ENCODE measurements around the gene CAB39. TPM values are rescaled to one million over a fixed set of nuclear protein-coding genes. Genes with fewer than 3 reads are reported as not detected.

The CAB39 gene
- total RNA-seq, 4 donors from 2014 or later, result 61.2 to 110 (median 90.3) TPM

GRCh38 chr2:230866756-230867523 lies 154.3 kb downstream of the CAB39 start:
- DNase-seq (ENCODE audit: low spot score) (no peak), ATAC-seq (ENCODE audit: low FRiP score) (no peak)
- no peak for TF ChIP-seq CTCF (IDR thresholded peaks at IDR 0.05)

- ATAC-seq (ENCODE audit: low FRiP score), result no peak
- DNase-seq (ENCODE audit: low spot score), result no peak
- TF ChIP-seq CTCF (IDR thresholded peaks at IDR 0.05), result no peak
Observed at GRCh38 chr2:230868161-230868946, 155.7 kb downstream of the CAB39 start.

- ATAC-seq (ENCODE audit: low FRiP score), result no peak
- TF ChIP-seq CTCF (IDR thresholded peaks at IDR 0.05), result no peak
- no peak for DNase-seq (ENCODE audit: low spot score)
Observed at GRCh38 chr2:230868947-230869913, 156.6 kb downstream of the CAB39 start.

- ATAC-seq (ENCODE audit: low FRiP score) (no peak), DNase-seq (ENCODE audit: low spot score) (no peak)
- no peak for TF ChIP-seq CTCF (IDR thresholded peaks at IDR 0.05)
Observed at GRCh38 chr2:230869914-230870543, 157.4 kb downstream of the CAB39 start.

Small RNA genes within 50 kb of the gene (small RNA-seq; reads per million reads assigned to genes)
- not detected for gene BANF1P3
- gene RNU6-268P, result not detected

Other genes starting within 250 kb of the CAB39 start
- gene ITM2C, start 152.1 kb downstream of the CAB39 start, total RNA-seq, result 10 to 100 TPM; 17.9 to 35.9 (median 28.8) TPM
- under 1 TPM in 2 of 4 donors, not detected in 2; 0.12 to 0.19 TPM for gene GPR55, start 212.4 kb downstream of the CAB39 start, total RNA-seq

Data from omental fat pad (tissue), 4 donors.